ENCODE data around the gene SORCS2. TPM values are rescaled to one million over a fixed set of nuclear protein-coding genes. Genes with fewer than 3 reads are reported as not detected.

The SORCS2 gene
- total RNA-seq, 1 experiment from 2014 or later, result not detected

- TF ChIP-seq CTCF (IDR thresholded peaks at IDR 0.05; ENCODE audit: unreplicated experiment), result no peak
- Mint-ChIP-seq H3K4me3 (ENCODE audit: low read depth, unreplicated experiment) (no peak overlapping the region), H3K9me3 (ENCODE audit: low read depth, unreplicated experiment) (no peaks in the 10 kb centered on the region), H3K27ac (ENCODE audit: unreplicated experiment) (no peak overlapping the region), H3K36me3 (ENCODE audit: insufficient read depth, unreplicated experiment) (no peaks in the 10 kb centered on the region), H3K4me1 (ENCODE audit: low read depth, unreplicated experiment) (no peaks in the 10 kb centered on the region), H3K27me3 (ENCODE audit: unreplicated experiment) (peaks cover 90% of the 10 kb centered on the region)
- DNase-seq, result no peak
- CTCF ChIA-PET, result no interaction called here
- intact Hi-C loops (cut with micrococcal nuclease; ENCODE audit: unreplicated experiment), result loop anchor here (5.0 kb wide), 1 partner anchor 519 kb away; no protein-coding TSS in a partner anchor
- BruUV-seq (replicated peaks), result no TSS peak
Observed at GRCh38 chr4:7198440-7199128, 6.2 kb downstream of the SORCS2 start.

GRCh38 chr4:7199129-7199725 is 6.9 kb downstream of the SORCS2 start:
- peaks cover 84% of the 10 kb centered on the region for H3K27me3 Mint-ChIP-seq (ENCODE audit: unreplicated experiment)
- CTCF ChIA-PET, result no interaction called here
- H3K36me3 Mint-ChIP-seq (ENCODE audit: insufficient read depth, unreplicated experiment), result no peaks in the 10 kb centered on the region
- no peaks in the 10 kb centered on the region for H3K4me1 Mint-ChIP-seq (ENCODE audit: low read depth, unreplicated experiment)
- no peak for TF ChIP-seq CTCF (IDR thresholded peaks at IDR 0.05; ENCODE audit: unreplicated experiment)
- DNase-seq, result no peak
- no TSS peak for BruUV-seq (replicated peaks)
- H3K27ac Mint-ChIP-seq (ENCODE audit: unreplicated experiment), result no peak overlapping the region
- H3K4me3 Mint-ChIP-seq (ENCODE audit: low read depth, unreplicated experiment), result no peak overlapping the region
- H3K9me3 Mint-ChIP-seq (ENCODE audit: low read depth, unreplicated experiment), result no peaks in the 10 kb centered on the region
- intact Hi-C loops (cut with micrococcal nuclease; ENCODE audit: unreplicated experiment), result loop anchor here (5.0 kb wide), 1 partner anchor 518 kb away; no protein-coding TSS in a partner anchor

GRCh38 chr4:7199771-7200441 is 7.6 kb downstream of the SORCS2 start:
- CTCF ChIA-PET, result no interaction called here
- Mint-ChIP-seq H3K27ac (ENCODE audit: unreplicated experiment) (no peak overlapping the region), H3K27me3 (ENCODE audit: unreplicated experiment) (peaks cover 77% of the 10 kb centered on the region), H3K9me3 (ENCODE audit: low read depth, unreplicated experiment) (no peaks in the 10 kb centered on the region), H3K36me3 (ENCODE audit: insufficient read depth, unreplicated experiment) (no peaks in the 10 kb centered on the region), H3K4me1 (ENCODE audit: low read depth, unreplicated experiment) (no peaks in the 10 kb centered on the region), H3K4me3 (ENCODE audit: low read depth, unreplicated experiment) (no peak overlapping the region)
- TF ChIP-seq CTCF (IDR thresholded peaks at IDR 0.05; ENCODE audit: unreplicated experiment), result no peak
- intact Hi-C loops (cut with micrococcal nuclease; ENCODE audit: unreplicated experiment), result loop anchor here (5.0 kb wide), 1 partner anchor 517 kb away; no protein-coding TSS in a partner anchor
- DNase-seq, result no peak
- no TSS peak for BruUV-seq (replicated peaks)

GRCh38 chr4:7200801-7201200 is 8.5 kb downstream of the SORCS2 start:
- no peaks in the 10 kb centered on the region for H3K9me3 Mint-ChIP-seq (ENCODE audit: low read depth, unreplicated experiment)
- H3K36me3 Mint-ChIP-seq (ENCODE audit: insufficient read depth, unreplicated experiment), result no peaks in the 10 kb centered on the region
- no peak overlapping the region for H3K27ac Mint-ChIP-seq (ENCODE audit: unreplicated experiment)
- H3K4me1 Mint-ChIP-seq (ENCODE audit: low read depth, unreplicated experiment), result no peaks in the 10 kb centered on the region
- intact Hi-C loops (cut with micrococcal nuclease; ENCODE audit: unreplicated experiment), result no loop called here
- TF ChIP-seq CTCF (IDR thresholded peaks at IDR 0.05; ENCODE audit: unreplicated experiment), result no peak
- DNase-seq, result no peak
- H3K4me3 Mint-ChIP-seq (ENCODE audit: low read depth, unreplicated experiment), result no peak overlapping the region
- peaks cover 69% of the 10 kb centered on the region for H3K27me3 Mint-ChIP-seq (ENCODE audit: unreplicated experiment)
- no TSS peak for BruUV-seq (replicated peaks)
- CTCF ChIA-PET, result no interaction called here
